ENCODE results near the gene COL18A1.

- TF ChIP-seq POLR2AphosphoS5 (IDR thresholded peaks at IDR 0.05; ENCODE audit: low read depth, low read length), result 0 out of 2 replicates have a peak, but pooled peaks have one; percentile 9
- TF ChIP-seq, protein P1, sequence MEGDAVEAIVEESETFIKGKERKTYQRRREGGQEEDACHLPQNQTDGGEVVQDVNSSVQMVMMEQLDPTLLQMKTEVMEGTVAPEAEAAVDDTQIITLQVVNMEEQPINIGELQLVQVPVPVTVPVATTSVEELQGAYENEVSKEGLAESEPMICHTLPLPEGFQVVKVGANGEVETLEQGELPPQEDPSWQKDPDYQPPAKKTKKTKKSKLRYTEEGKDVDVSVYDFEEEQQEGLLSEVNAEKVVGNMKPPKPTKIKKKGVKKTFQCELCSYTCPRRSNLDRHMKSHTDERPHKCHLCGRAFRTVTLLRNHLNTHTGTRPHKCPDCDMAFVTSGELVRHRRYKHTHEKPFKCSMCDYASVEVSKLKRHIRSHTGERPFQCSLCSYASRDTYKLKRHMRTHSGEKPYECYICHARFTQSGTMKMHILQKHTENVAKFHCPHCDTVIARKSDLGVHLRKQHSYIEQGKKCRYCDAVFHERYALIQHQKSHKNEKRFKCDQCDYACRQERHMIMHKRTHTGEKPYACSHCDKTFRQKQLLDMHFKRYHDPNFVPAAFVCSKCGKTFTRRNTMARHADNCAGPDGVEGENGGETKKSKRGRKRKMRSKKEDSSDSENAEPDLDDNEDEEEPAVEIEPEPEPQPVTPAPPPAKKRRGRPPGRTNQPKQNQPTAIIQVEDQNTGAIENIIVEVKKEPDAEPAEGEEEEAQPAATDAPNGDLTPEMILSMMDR (IDR thresholded peaks at IDR 0.05), result no peak
- TF ChIP-seq, protein P2, sequence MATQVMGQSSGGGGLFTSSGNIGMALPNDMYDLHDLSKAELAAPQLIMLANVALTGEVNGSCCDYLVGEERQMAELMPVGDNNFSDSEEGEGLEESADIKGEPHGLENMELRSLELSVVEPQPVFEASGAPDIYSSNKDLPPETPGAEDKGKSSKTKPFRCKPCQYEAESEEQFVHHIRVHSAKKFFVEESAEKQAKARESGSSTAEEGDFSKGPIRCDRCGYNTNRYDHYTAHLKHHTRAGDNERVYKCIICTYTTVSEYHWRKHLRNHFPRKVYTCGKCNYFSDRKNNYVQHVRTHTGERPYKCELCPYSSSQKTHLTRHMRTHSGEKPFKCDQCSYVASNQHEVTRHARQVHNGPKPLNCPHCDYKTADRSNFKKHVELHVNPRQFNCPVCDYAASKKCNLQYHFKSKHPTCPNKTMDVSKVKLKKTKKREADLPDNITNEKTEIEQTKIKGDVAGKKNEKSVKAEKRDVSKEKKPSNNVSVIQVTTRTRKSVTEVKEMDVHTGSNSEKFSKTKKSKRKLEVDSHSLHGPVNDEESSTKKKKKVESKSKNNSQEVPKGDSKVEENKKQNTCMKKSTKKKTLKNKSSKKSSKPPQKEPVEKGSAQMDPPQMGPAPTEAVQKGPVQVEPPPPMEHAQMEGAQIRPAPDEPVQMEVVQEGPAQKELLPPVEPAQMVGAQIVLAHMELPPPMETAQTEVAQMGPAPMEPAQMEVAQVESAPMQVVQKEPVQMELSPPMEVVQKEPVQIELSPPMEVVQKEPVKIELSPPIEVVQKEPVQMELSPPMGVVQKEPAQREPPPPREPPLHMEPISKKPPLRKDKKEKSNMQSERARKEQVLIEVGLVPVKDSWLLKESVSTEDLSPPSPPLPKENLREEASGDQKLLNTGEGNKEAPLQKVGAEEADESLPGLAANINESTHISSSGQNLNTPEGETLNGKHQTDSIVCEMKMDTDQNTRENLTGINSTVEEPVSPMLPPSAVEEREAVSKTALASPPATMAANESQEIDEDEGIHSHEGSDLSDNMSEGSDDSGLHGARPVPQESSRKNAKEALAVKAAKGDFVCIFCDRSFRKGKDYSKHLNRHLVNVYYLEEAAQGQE (IDR thresholded peaks at IDR 0.05; ENCODE audit: insufficient read depth in 1 of 2, low read depth in 2 of 2, low read length in 1 of 2), result no peak
These were observed 97.0 kb downstream of the COL18A1 start for GRCh38 chr21:45502006-45502345.

Data from Panc1 (cell line).